ENCODE results near the gene TRAF3.

The TRAF3 gene

GRCh38 chr14:102897299-102898027, 120.2 kb downstream of the TRAF3 start:
- ATAC-seq, result no peak

GRCh38 chr14:102898298-102898697, 121.0 kb downstream of the TRAF3 start:
- ATAC-seq, result no peak

- no peak for ATAC-seq
These were observed 121.7 kb downstream of the TRAF3 start for GRCh38 chr14:102898776-102899515.

GRCh38 chr14:102899516-102899900, 122.3 kb downstream of the TRAF3 start:
- no peak for ATAC-seq

- ATAC-seq, result no peak
These were observed 123.7 kb downstream of the TRAF3 start for GRCh38 chr14:102900631-102901571.

- ATAC-seq, result peak; percentile 20 to 41
These were observed 124.4 kb downstream of the TRAF3 start for GRCh38 chr14:102901633-102902032.

GRCh38 chr14:102902086-102902485, 124.8 kb downstream of the TRAF3 start:
- ATAC-seq, result no peak

- ATAC-seq, result no peak
These were observed 125.4 kb downstream of the TRAF3 start for GRCh38 chr14:102902523-102903247.

GRCh38 chr14:102903248-102903888, 126.1 kb downstream of the TRAF3 start:
- ATAC-seq, result no peak

- no peak for ATAC-seq
These were observed 126.8 kb downstream of the TRAF3 start for GRCh38 chr14:102903889-102904512.

- ATAC-seq, result no peak
These were observed 128.2 kb downstream of the TRAF3 start for GRCh38 chr14:102905116-102906108.

- no peak for ATAC-seq
These were observed 129.5 kb downstream of the TRAF3 start for GRCh38 chr14:102906616-102907302.

- no peak for ATAC-seq
These were observed 130.1 kb downstream of the TRAF3 start for GRCh38 chr14:102907303-102907844.

GRCh38 chr14:102907980-102908730, 130.9 kb downstream of the TRAF3 start:
- no peak for ATAC-seq

GRCh38 chr14:102908766-102909455, 131.7 kb downstream of the TRAF3 start:
- ATAC-seq, result no peak

GRCh38 chr14:102909462-102909861, 132.2 kb downstream of the TRAF3 start:
- ATAC-seq, result no peak

GRCh38 chr14:102909911-102910310, 132.7 kb downstream of the TRAF3 start:
- no peak for ATAC-seq

- no peak for ATAC-seq
These were observed 133.2 kb downstream of the TRAF3 start for GRCh38 chr14:102910442-102910841.

Measured in activated CD4-positive, CD25-positive, alpha-beta regulatory T cell treated with anti-CD3 and anti-CD28 coated beads, Interleukin-2, amount 50 U/mL, for 24 hours (primary cell).